GM12875 (cell line): ENCODE measurements around the gene FGFR1OP2.
"Not testable (repeated sequence)": the region's sequence is repeated elsewhere in the genome, so short reads cannot be mapped to it uniquely, and the experiment has no call there.

Source experiments
- H3K4me3 ChIP-seq: one replicate; pipeline ENCODE4 v1.5.1; 2011; ENCODE audit warnings: low read depth, low read length, control low read depth
- CTCF ChIP-seq: IDR thresholded peaks from 2 replicates; pipeline ENCODE4 v1.5.1; 2011; ENCODE audit warnings: low read depth, mild to moderate bottlenecking, control low read depth, inconsistent platforms, low read length, moderate library complexity, borderline replicate concordance; ENCODE audit not compliant: insufficient read depth

The FGFR1OP2 gene

DNA sequence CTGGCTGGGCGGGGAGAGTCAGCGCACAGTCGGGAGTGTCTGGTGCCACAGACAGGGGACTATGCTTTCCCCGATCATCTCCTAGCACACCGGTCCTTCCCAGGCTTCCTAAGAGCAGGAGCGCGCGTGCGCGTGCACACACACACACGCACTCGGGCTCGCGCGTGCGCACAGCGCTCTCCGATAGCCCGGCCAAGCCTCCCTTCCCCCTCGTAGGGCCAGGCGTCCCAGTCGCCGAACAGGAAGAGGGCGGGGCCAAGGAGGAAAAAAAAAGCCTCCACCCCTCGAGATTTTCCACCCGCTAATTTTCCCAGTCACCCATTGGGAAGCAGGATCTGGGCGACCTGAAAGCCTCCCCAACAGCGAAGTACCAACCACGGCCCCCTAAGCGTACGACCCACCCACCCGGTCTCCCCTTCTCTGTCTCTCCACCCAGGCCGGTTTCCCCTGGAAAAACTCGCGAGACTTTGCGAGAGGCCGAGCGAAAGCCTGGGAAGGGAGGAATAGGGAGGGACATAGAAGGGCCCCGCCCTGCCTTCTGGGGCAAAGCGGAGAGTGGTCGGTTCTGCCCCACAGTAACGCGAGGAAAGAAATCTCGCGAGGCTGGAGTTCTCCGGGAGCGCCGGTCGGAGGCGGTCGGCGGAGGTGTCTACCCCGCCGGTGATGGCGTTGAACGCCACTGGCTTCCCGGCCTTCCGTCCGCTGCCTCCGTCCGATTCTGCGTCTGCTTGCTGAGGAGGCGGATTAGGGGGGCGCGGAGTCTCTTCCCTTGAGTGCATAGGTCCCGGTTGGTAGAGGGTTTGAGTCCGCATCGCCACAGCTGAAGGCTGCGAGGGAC is at the start of gene FGFR1OP2, which contains the start of gene INTS13:
TSS of gene FGFR1OP2 (plus strand) at position 608 of the 838 bp plus-strand sequence. CDS start 15,689 bp downstream, outside the sequence.
TSS of gene INTS13 (minus strand) at position 119 of the 838 bp plus-strand sequence. CDS start 1,178 bp downstream, outside the sequence.
- peak within 1 kb of the TSS; percentile 96 for H3K4me3 ChIP-seq
- no peak for TF ChIP-seq CTCF

GRCh38 chr12:26890784-26891183 is 47.5 kb upstream of the FGFR1OP2 start:
- H3K4me3 ChIP-seq: no peak overlapping the region
- TF ChIP-seq CTCF: no peak

- TF ChIP-seq CTCF: no peak
- H3K4me3 ChIP-seq: no peak overlapping the region
Measured at GRCh38 chr12:26891704-26892103, 46.6 kb upstream of the FGFR1OP2 start.

DNA sequence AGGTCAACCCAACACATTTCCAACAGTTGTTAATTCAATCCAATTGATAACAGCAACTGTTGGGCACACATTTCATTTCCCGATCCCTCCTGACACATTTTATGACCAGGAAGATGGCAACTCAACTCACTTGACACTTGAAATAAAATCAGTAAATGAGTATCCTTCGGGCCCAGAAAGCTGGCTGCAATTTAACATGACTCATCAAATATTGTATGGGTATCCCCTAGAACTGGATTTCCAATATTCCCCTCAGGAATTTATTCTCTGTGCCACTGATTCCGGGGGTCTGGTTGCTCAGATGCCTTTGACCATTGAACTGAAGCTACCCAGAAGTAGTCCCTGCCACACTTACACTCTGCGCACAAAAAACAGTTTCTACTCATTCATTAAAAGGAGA is 42.6 kb upstream of the FGFR1OP2 start:
- H3K4me3 ChIP-seq: no peak overlapping the region
- TF ChIP-seq CTCF: no peak

DNA sequence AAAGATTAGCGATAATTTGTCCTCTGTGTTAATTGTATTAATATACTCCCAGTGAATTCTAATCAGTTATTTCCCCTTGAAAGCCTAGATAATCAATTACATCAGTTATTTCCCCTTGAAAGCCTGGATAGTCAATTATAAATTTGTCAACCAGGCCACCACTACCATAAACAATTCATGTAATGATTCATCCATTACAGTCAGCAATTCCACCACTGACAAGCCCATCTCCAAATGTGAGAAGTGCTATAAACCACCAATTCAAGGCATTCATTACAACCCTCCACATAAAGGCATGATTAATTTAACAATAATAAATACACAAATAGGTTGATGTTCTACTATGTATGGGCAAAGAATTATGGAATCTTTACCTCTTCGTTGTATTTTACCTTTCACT is 41.4 kb upstream of the FGFR1OP2 start:
- no peak overlapping the region for H3K4me3 ChIP-seq
- TF ChIP-seq CTCF: no peak

DNA sequence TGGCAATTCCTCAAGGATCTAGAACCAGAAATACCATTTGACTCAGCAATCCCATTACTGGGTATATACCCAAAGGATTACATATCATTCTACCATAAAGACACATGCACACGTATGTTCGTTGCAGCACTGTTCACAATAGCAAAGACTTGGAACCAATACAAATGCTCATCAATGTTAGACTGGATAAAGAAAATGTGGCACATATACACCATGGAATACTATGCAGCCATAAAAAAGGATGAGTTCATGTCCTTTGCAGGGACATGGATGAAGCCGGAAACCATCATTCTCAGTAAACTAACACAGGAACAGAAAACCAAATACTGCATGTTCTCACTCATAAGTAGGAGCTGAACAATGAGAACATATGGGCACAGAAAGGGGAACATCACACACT is 34.9 kb upstream of the FGFR1OP2 start:
- not testable (repeated sequence) for H3K4me3 ChIP-seq

DNA sequence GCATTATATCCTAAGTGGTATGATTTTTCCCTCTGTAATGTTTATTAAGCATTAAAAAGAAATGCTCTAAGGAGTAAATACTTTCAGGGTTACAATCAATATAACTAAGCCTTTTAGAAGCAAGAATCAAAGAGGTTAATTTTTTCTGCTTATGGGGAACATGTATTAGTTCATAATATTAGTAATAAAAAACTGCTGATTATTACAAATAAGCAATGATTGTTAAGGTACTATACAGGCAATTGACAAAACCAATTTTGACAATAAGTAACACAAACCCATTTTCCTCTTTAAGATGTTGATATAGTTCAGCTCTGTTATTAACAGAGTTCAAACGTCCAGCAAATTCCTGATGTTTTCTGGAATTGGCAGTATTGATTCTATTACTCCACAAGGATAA is 32.2 kb upstream of the FGFR1OP2 start:
- TF ChIP-seq CTCF: no peak

More for the DNA sequence above, 32.2 kb upstream of the FGFR1OP2 start:
- H3K4me3 ChIP-seq: no peak overlapping the region
